Measurements from ENCODE around the gene PIGQ.

GRCh38 chr16:615122-615521, 45.4 kb downstream of the PIGQ start:
- TF ChIP-seq CTCF (conservative IDR thresholded peaks at IDR 0.05 in 1 of 2, IDR thresholded peaks at IDR 0.05 in 1 of 2; ENCODE audit: extremely low read depth in 1 of 2, insufficient read depth in 1 of 2, low read depth in 1 of 2, low read length in 2 of 2) (no peak), EZH2 (IDR thresholded peaks at IDR 0.05; ENCODE audit: borderline replicate concordance, low read length) (no peak)

All from mammary epithelial cell (primary cell).